Fibroblast of the aortic adventitia (primary cell): ENCODE measurements around the gene RETN. TPM values are rescaled to one million over a fixed set of nuclear protein-coding genes. Genes with fewer than 3 reads are reported as not detected.

ENCODE experiments used
- DNase-seq: peaks from one replicate; pipeline ENCODE4 v3.0.0-alpha.2; 2010; ENCODE audit warnings: low read depth
- H3K4me3 ChIP-seq: 2 replicates; pipeline ENCODE4 v1.5.1; 2011; ENCODE audit warnings: low read depth, mild to moderate bottlenecking, control low read depth, low read length, moderate library complexity
- CTCF ChIP-seq: IDR thresholded peaks from 2 replicates; pipeline ENCODE4 v1.5.1; 2011; ENCODE audit warnings: mild to moderate bottlenecking, low read length, control low read depth, inconsistent platforms; ENCODE audit not compliant: insufficient read depth
- total RNA-seq: library from RNA; depleted of rRNA; stranded (reverse); fragments of >200 nt; gene quantifications from 2 replicates; pipeline ENCODE4 v1.2.3, GENCODE V29; 2012; ENCODE audit warnings: low replicate concordance

Gene RETN
- total RNA-seq, 1 donor, result not detected

DNA sequence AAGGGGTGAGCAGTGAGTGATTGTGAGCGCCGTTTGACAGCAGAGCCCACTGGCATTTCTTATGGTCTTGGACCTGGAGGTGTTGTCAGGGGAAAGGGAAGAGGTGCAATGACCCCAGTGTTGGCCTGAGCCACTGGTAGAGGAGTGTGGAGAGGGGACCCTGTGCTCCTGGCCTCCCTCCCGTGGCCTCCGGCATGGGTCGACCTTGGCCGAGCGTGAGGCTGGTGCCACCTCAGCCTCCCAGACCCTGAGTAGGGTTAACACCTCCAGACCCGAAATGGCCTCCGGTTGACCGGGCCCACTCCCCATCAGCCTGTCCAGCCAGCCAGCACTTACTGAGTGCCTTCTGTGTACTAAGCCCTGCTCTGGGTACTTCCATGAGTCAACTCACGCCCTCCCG lies 18.3 kb downstream of the RETN start:
- H3K4me3 ChIP-seq, result no peak overlapping the region
- no peak for DNase-seq
- TF ChIP-seq CTCF, result no peak

GRCh38 chr19:7689165-7689564 lies 20.3 kb downstream of the RETN start:
- no peak overlapping the region for H3K4me3 ChIP-seq
- DNase-seq, result no peak
- no peak for TF ChIP-seq CTCF

GRCh38 chr19:7690779-7691258 lies 22.0 kb downstream of the RETN start:
- H3K4me3 ChIP-seq, result no peak overlapping the region

DNA sequence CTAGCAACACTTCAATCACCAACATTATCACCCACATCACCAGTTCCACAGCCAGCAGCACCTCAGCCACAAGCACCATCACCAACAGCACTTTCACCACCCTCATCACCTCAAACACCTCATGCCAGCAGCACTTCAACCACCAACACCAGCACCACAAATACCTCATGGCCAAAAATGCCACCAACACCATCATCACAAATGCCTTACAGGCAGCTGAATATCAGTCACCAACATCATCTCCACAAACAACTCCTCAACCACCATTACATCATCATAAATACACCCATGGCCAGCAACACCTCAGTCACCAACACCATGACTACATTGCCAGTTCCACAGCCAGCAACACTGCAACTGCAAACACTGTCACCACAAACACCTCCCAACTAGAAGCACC lies 22.6 kb downstream of the RETN start:
- no peak for TF ChIP-seq CTCF
- DNase-seq, result no peak
- no peak overlapping the region for H3K4me3 ChIP-seq

More at GRCh38 chr19:7690779-7691258, 22.0 kb downstream of the RETN start:
- no peak for TF ChIP-seq CTCF
- DNase-seq, result no peak

- no peak for TF ChIP-seq CTCF
- no peak overlapping the region for H3K4me3 ChIP-seq
- no peak for DNase-seq
These were observed 23.7 kb downstream of the RETN start for GRCh38 chr19:7692417-7693088.

DNA sequence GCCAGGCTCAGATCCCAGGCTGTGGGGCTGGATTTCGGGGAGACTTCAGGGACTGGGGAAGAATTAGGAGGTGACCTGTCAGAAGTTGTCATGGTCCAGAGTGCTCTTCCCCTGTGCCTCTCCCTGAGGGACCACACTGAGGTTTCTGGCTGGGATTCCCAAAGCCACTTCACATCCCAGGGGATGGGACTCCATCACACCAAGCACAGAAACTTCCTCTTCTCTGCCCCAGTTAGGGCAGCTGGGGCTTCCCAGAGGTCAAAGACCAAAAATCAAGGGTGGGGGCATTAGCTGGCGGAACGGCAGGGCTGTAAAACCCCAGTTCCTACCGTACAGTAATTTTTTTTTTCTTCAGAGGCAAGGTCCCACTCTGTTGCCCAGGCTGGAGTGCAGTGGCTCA lies 25.6 kb downstream of the RETN start:
- no peak for TF ChIP-seq CTCF
- no peak overlapping the region for H3K4me3 ChIP-seq
- DNase-seq, result no peak

DNA sequence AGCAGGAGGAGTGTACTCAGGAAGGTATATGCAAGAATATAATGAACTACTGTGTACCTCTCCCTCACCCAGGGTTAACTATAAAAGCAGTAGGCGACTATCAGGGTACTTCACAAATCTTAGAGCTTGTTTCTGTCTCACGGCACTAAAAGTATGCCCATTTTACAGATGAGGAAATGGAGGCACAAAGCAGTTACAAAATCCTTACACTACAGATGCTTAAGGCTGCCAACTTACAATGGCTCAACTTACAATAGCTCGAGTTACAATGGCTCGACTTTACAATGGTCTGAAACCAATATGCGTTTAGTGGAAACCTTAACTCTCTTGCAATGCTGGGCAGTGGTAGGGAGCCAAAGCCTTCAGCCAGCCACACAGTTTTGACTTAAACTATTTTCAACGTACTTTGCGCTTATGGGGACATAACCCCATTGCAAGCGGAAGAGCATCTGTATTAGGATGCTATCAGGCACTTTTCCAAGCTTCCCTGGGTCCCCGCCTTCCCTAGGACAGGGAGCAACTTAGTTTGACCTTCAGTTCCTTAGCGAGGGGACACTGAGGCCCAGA lies 29.0 kb downstream of the RETN start:
- DNase-seq, result no peak
- TF ChIP-seq CTCF, result no peak
- no peak overlapping the region for H3K4me3 ChIP-seq
